GM18907 (cell line): ENCODE measurements around the gene OR5C1.
"Not testable (repeated sequence)": the region's sequence is repeated elsewhere in the genome, so short reads cannot be mapped to it uniquely, and the experiment has no call there.

ENCODE experiments used
- ATAC-seq: cut with Tn5 transposase; IDR thresholded peaks from one replicate; pipeline ENCODE4 v1.9.1; 2021; ENCODE audit warnings: mild to moderate bottlenecking, moderate library complexity; ENCODE audit not compliant: unreplicated experiment

OR5C1 gene

GRCh38 chr9:122788831-122789230, at the start of gene OR5C1:
OR5C1 (plus strand) TSS chr9:122788933; CDS start chr9:122788933, 0 bp downstream.
- ATAC-seq = no peak

- ATAC-seq = no peak
These were observed 46.7 kb upstream of the OR5C1 start, which contains the start of gene OR1L6 for GRCh38 chr9:122742003-122742402. OR1L6 (plus strand) TSS chr9:122742303; CDS start chr9:122749848, 7,545 bp downstream.

- no peak for ATAC-seq
These were observed 33.9 kb upstream of the OR5C1 start for GRCh38 chr9:122754825-122755224.

GRCh38 chr9:122767817-122768216, 20.9 kb upstream of the OR5C1 start:
- no peak for ATAC-seq

GRCh38 chr9:122777052-122777451, 11.7 kb upstream of the OR5C1 start:
- ATAC-seq = no peak

- no peak for ATAC-seq
These were observed 10.7 kb upstream of the OR5C1 start for GRCh38 chr9:122777935-122778627.

GRCh38 chr9:122779181-122779580, 9.6 kb upstream of the OR5C1 start:
- ATAC-seq = no peak

GRCh38 chr9:122780026-122780425, 8.7 kb upstream of the OR5C1 start:
- ATAC-seq = no peak

GRCh38 chr9:122781671-122782070, 7.1 kb upstream of the OR5C1 start:
- ATAC-seq = no peak

- no peak for ATAC-seq
These were observed 3.5 kb upstream of the OR5C1 start for GRCh38 chr9:122785269-122785668.

- no peak for ATAC-seq
These were observed 2.4 kb upstream of the OR5C1 start for GRCh38 chr9:122786338-122786737.

GRCh38 chr9:122789256-122790046, 718 bp downstream of the OR5C1 start:
- no peak for ATAC-seq

- no peak for ATAC-seq
These were observed 3.3 kb downstream of the OR5C1 start for GRCh38 chr9:122791872-122792669.

- no peak for ATAC-seq
These were observed 8.8 kb downstream of the OR5C1 start for GRCh38 chr9:122797316-122798063.

- no peak for ATAC-seq
These were observed 11.6 kb downstream of the OR5C1 start, which contains the start of gene OR1K1 for GRCh38 chr9:122800066-122801060. OR1K1 (plus strand) TSS chr9:122800123; CDS start chr9:122800123, 0 bp downstream.

GRCh38 chr9:122806661-122807060, 17.9 kb downstream of the OR5C1 start:
- ATAC-seq = no peak

GRCh38 chr9:122807271-122807900, 18.7 kb downstream of the OR5C1 start:
- no peak for ATAC-seq

GRCh38 chr9:122808141-122808540, 19.4 kb downstream of the OR5C1 start:
- no peak for ATAC-seq

- not testable (repeated sequence) for ATAC-seq
These were observed 20.5 kb downstream of the OR5C1 start for GRCh38 chr9:122809261-122809660.
